Measurements from ENCODE around the gene ANKRD52.
"Not testable (repeated sequence)": the region's sequence is repeated elsewhere in the genome, so short reads cannot be mapped to it uniquely, and the experiment has no call there.

ANKRD52 gene

GRCh38 chr12:56258068-56258819 is at the start of gene ANKRD52:
TSS of gene ANKRD52 (minus strand) at chr12:56258384. CDS start at chr12:56258269, 115 bp downstream.
- in situ Hi-C loops (cut with MboI; ENCODE audit: low sequenced_read_pairs) = no loop called here

GRCh38 chr12:56307221-56307965 is 49.2 kb upstream of the ANKRD52 start:
- in situ Hi-C loops (cut with MboI; ENCODE audit: low sequenced_read_pairs) = no loop called here

- in situ Hi-C loops (cut with MboI; ENCODE audit: low sequenced_read_pairs) = no loop called here
These were observed 46.8 kb upstream of the ANKRD52 start for GRCh38 chr12:56304872-56305590.

GRCh38 chr12:56304276-56304675 is 46.1 kb upstream of the ANKRD52 start:
- in situ Hi-C loops (cut with MboI; ENCODE audit: low sequenced_read_pairs) = no loop called here

GRCh38 chr12:56300644-56301464 is 42.7 kb upstream of the ANKRD52 start:
- in situ Hi-C loops (cut with MboI; ENCODE audit: low sequenced_read_pairs) = no loop called here

- in situ Hi-C loops (cut with MboI; ENCODE audit: low sequenced_read_pairs) = no loop called here
These were observed 41.9 kb upstream of the ANKRD52 start, which contains the start of gene CS for GRCh38 chr12:56299853-56300643. TSS of gene CS (minus strand) at chr12:56300330. CDS start at chr12:56300201, 129 bp downstream.

GRCh38 chr12:56299308-56299852 is 41.2 kb upstream of the ANKRD52 start:
- in situ Hi-C loops (cut with MboI; ENCODE audit: low sequenced_read_pairs) = no loop called here

- in situ Hi-C loops (cut with MboI; ENCODE audit: low sequenced_read_pairs) = no loop called here
These were observed 40.6 kb upstream of the ANKRD52 start for GRCh38 chr12:56298828-56299227.

GRCh38 chr12:56297400-56297799 is 39.2 kb upstream of the ANKRD52 start:
- in situ Hi-C loops (cut with MboI; ENCODE audit: low sequenced_read_pairs) = no loop called here

GRCh38 chr12:56296295-56296694 is 38.1 kb upstream of the ANKRD52 start:
- in situ Hi-C loops (cut with MboI; ENCODE audit: low sequenced_read_pairs) = no loop called here

GRCh38 chr12:56293795-56294194 is 35.6 kb upstream of the ANKRD52 start:
- in situ Hi-C loops (cut with MboI; ENCODE audit: low sequenced_read_pairs) = no loop called here

- in situ Hi-C loops (cut with MboI; ENCODE audit: low sequenced_read_pairs) = no loop called here
These were observed 30.7 kb upstream of the ANKRD52 start for GRCh38 chr12:56288705-56289387.

- in situ Hi-C loops (cut with MboI; ENCODE audit: low sequenced_read_pairs) = no loop called here
These were observed 28.1 kb upstream of the ANKRD52 start for GRCh38 chr12:56286044-56286830.

GRCh38 chr12:56284263-56284662 is 26.1 kb upstream of the ANKRD52 start:
- in situ Hi-C loops (cut with MboI; ENCODE audit: low sequenced_read_pairs) = not testable (repeated sequence)

- in situ Hi-C loops (cut with MboI; ENCODE audit: low sequenced_read_pairs) = no loop called here
These were observed 24.4 kb upstream of the ANKRD52 start for GRCh38 chr12:56282579-56282978.

- in situ Hi-C loops (cut with MboI; ENCODE audit: low sequenced_read_pairs) = no loop called here
These were observed 23.8 kb upstream of the ANKRD52 start for GRCh38 chr12:56282030-56282429.

GRCh38 chr12:56280849-56281248 is 22.7 kb upstream of the ANKRD52 start:
- in situ Hi-C loops (cut with MboI; ENCODE audit: low sequenced_read_pairs) = no loop called here

GRCh38 chr12:56278905-56279304 is 20.7 kb upstream of the ANKRD52 start:
- in situ Hi-C loops (cut with MboI; ENCODE audit: low sequenced_read_pairs) = no loop called here
